GM12878 (cell line): ENCODE measurements around the gene ZNF18. TPM values are rescaled to one million over a fixed set of nuclear protein-coding genes. Genes with fewer than 3 reads are reported as not detected.

ENCODE experiments used
- BRCA1 ChIP-seq: IDR thresholded peaks from 2 replicates; pipeline ENCODE4 v1.6.1; 2011; ENCODE audit warnings: low read depth, low read length, improper control_type of control experiment
- CBX3 ChIP-seq: fragments of 200-600 bp; sonication (generic); IDR thresholded peaks from 2 replicates; pipeline ENCODE4 v1.6.1; 2016; ENCODE audit warnings: low read depth, borderline replicate concordance
- CBX5 ChIP-seq: sonication (generic); IDR thresholded peaks from 2 replicates; pipeline ENCODE4 v1.6.1; 2016; ENCODE audit warnings: low read depth, moderate library complexity, mild to moderate bottlenecking, inconsistent platforms
- CREB1 ChIP-seq: IDR thresholded peaks from 2 replicates; pipeline ENCODE4 v1.6.1; 2012; ENCODE audit warnings: low read depth, mild to moderate bottlenecking, inconsistent platforms
- E4F1 ChIP-seq: fragments of 450-650 bp; IDR thresholded peaks from 2 replicates; pipeline ENCODE4 v1.6.1; 2018; ENCODE audit warnings: borderline replicate concordance, mild to moderate bottlenecking; ENCODE audit not compliant: partially characterized antibody
- EP300 ChIP-seq, 2 experiments: fragments of 150-350 bp in 1 of 2; IDR thresholded peaks; 2 replicates each; pipeline ENCODE4 v1.6.1; 2011 to 2012; ENCODE audit warnings: low read depth in 2 of 2, low read length in 2 of 2, borderline replicate concordance in 1 of 2, improper control_type of control experiment in 1 of 2, inconsistent platforms in 1 of 2; ENCODE audit not compliant: control insufficient read depth in 1 of 2
- GABPA ChIP-seq: IDR thresholded peaks from 2 replicates; pipeline ENCODE4 v1.6.1; 2014; ENCODE audit warnings: antibody characterized with exemption, low read depth, mild to moderate bottlenecking, inconsistent platforms
- HDAC6 ChIP-seq: fragments of 200-600 bp; sonication (generic); IDR thresholded peaks from one replicate; pipeline ENCODE4 v1.8.0; 2017; ENCODE audit warnings: antibody characterized with exemption; ENCODE audit not compliant: unreplicated experiment
- KDM1A ChIP-seq: fragments of 200-600 bp; sonication (generic); IDR thresholded peaks from 2 replicates; pipeline ENCODE4 v1.6.1; 2016; ENCODE audit warnings: borderline replicate concordance
- LARP7 ChIP-seq: fragments of 450-650 bp; IDR thresholded peaks from 2 replicates; pipeline ENCODE4 v1.6.1; 2017; ENCODE audit warnings: mild to moderate bottlenecking
- NBN ChIP-seq: fragments of 450-650 bp; IDR thresholded peaks from 2 replicates; pipeline ENCODE4 v1.6.1; 2016
- NR2F1 ChIP-seq: fragments of 450-650 bp; conservative IDR thresholded peaks from 2 replicates; pipeline ENCODE4 v1.6.1; 2017; ENCODE audit warnings: mild to moderate bottlenecking
- POLR2A ChIP-seq: IDR thresholded peaks from 2 replicates; pipeline ENCODE4 v1.6.1; 2011; ENCODE audit warnings: low read depth, mild to moderate bottlenecking, low read length
- RB1 ChIP-seq: fragments of 450-650 bp; formaldehyde crosslinking; IDR thresholded peaks from 2 replicates; pipeline ENCODE4 v1.6.1; 2017; ENCODE audit warnings: mild to moderate bottlenecking, borderline replicate concordance
- RBBP5 ChIP-seq: fragments of 200-600 bp; sonication (generic); conservative IDR thresholded peaks from 2 replicates; pipeline ENCODE4 v1.6.1; 2016
- RCOR1 ChIP-seq: conservative IDR thresholded peaks from 2 replicates; pipeline ENCODE4 v1.6.1; 2012; ENCODE audit warnings: low read depth, low read length, improper control_type of control experiment
- RFX5 ChIP-seq: IDR thresholded peaks from 2 replicates; pipeline ENCODE4 v1.6.1; 2011; ENCODE audit warnings: low read depth, low read length, improper control_type of control experiment
- SMC3 ChIP-seq: IDR thresholded peaks from 2 replicates; pipeline ENCODE4 v1.6.1; 2011; ENCODE audit warnings: low read length, improper control_type of control experiment, borderline replicate concordance
- SREBF2 ChIP-seq: IDR thresholded peaks from 2 replicates; pipeline ENCODE4 v1.6.1; 2012; ENCODE audit warnings: mild to moderate bottlenecking, low read length
- STAT3 ChIP-seq: IDR thresholded peaks from 2 replicates; pipeline ENCODE4 v1.6.1; 2011; ENCODE audit warnings: low read depth, low read length, improper control_type of control experiment
- TBL1XR1 ChIP-seq: IDR thresholded peaks from 2 replicates; pipeline ENCODE4 v1.6.1; 2012; ENCODE audit warnings: low read depth, low read length, improper control_type of control experiment
- ZBED1 ChIP-seq: IDR thresholded peaks from 2 replicates; pipeline ENCODE4 v1.6.1; 2016; ENCODE audit warnings: borderline replicate concordance
- polyA plus RNA-seq, 11 experiments: library from polyadenylated mRNA; depleted of rRNA in 4 of 11; unstranded in 6 of 11; stranded (reverse) in 5 of 11; fragments of >200 nt; fragmentation: Nextera tagmentation in 4 of 11; fragmentation: Illumina TruSeq in 1 of 11; extraction: Ambion mirVana in 4 of 11; extraction: Trizol in 1 of 11; gene quantifications; 1 replicate in 1 of 11; 2 replicates in 10 of 11; pipeline versions ENCODE4 v1.2.1 to v1.2.3, GENCODE V29; 2011 to 2016; ENCODE audit warnings: inconsistent platforms in 2 of 11, missing spikeins in 2 of 11, low read depth in 1 of 11
- total RNA-seq, 4 experiments: library from RNA; depleted of rRNA in 3 of 4; stranded (reverse); fragments of >200 nt in 3 of 4; fragmentation: Illumina TruSeq in 1 of 4; extraction: Trizol in 1 of 4; gene quantifications; 2 replicates each; pipeline versions ENCODE4 v1.2.1 to v1.2.3, GENCODE V29; 2013 to 2021
- TF ChIP-seq, protein P1 (sequence below): fragments of 450-650 bp; IDR thresholded peaks from 2 replicates; pipeline ENCODE4 v1.6.1; 2018; ENCODE audit warnings: mild to moderate bottlenecking, low read depth, moderate library complexity; ENCODE audit not compliant: partially characterized antibody
- TF ChIP-seq, protein P2 (sequence below): fragments of 450-650 bp; formaldehyde crosslinking; IDR thresholded peaks from 2 replicates; pipeline ENCODE4 v1.5.0; 2022; ENCODE audit warnings: mild to moderate bottlenecking, missing genetic modification characterization

ZNF18 gene
- total and polyA plus RNA-seq, 10 of the 15 experiments (the other 5 are each of a cell fraction or from before 2014, with no cell fraction given) = 4.6 to 10.2 (median 9.1) TPM

- TF ChIP-seq, protein P1, sequence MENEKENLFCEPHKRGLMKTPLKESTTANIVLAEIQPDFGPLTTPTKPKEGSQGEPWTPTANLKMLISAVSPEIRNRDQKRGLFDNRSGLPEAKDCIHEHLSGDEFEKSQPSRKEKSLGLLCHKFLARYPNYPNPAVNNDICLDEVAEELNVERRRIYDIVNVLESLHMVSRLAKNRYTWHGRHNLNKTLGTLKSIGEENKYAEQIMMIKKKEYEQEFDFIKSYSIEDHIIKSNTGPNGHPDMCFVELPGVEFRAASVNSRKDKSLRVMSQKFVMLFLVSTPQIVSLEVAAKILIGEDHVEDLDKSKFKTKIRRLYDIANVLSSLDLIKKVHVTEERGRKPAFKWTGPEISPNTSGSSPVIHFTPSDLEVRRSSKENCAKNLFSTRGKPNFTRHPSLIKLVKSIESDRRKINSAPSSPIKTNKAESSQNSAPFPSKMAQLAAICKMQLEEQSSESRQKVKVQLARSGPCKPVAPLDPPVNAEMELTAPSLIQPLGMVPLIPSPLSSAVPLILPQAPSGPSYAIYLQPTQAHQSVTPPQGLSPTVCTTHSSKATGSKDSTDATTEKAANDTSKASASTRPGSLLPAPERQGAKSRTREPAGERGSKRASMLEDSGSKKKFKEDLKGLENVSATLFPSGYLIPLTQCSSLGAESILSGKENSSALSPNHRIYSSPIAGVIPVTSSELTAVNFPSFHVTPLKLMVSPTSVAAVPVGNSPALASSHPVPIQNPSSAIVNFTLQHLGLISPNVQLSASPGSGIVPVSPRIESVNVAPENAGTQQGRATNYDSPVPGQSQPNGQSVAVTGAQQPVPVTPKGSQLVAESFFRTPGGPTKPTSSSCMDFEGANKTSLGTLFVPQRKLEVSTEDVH = no peak
- TF ChIP-seq STAT3 = no peak
- TF ChIP-seq E4F1 = no peak
- TF ChIP-seq TBL1XR1 = no peak
- peak; percentile 71; the same call in 1 of the 2 replicates for TF ChIP-seq NBN
- peak; percentile 66; the same call in 1 of the 2 replicates for TF ChIP-seq LARP7
- peak; percentile 92 for TF ChIP-seq NR2F1
- TF ChIP-seq GABPA = peak; percentile 49; the same call in 1 of the 2 replicates
- TF ChIP-seq CBX3 = no peak
- TF ChIP-seq SMC3 = no peak
- peak; percentile 79; the same call in 1 of the 2 replicates for TF ChIP-seq RB1
- no peak for TF ChIP-seq BRCA1
- no peak for TF ChIP-seq RCOR1
- TF ChIP-seq KDM1A = no peak
- peak; percentile 96 for TF ChIP-seq POLR2A
- TF ChIP-seq RFX5 = no peak
- no peak for TF ChIP-seq SREBF2
- TF ChIP-seq, protein P2, sequence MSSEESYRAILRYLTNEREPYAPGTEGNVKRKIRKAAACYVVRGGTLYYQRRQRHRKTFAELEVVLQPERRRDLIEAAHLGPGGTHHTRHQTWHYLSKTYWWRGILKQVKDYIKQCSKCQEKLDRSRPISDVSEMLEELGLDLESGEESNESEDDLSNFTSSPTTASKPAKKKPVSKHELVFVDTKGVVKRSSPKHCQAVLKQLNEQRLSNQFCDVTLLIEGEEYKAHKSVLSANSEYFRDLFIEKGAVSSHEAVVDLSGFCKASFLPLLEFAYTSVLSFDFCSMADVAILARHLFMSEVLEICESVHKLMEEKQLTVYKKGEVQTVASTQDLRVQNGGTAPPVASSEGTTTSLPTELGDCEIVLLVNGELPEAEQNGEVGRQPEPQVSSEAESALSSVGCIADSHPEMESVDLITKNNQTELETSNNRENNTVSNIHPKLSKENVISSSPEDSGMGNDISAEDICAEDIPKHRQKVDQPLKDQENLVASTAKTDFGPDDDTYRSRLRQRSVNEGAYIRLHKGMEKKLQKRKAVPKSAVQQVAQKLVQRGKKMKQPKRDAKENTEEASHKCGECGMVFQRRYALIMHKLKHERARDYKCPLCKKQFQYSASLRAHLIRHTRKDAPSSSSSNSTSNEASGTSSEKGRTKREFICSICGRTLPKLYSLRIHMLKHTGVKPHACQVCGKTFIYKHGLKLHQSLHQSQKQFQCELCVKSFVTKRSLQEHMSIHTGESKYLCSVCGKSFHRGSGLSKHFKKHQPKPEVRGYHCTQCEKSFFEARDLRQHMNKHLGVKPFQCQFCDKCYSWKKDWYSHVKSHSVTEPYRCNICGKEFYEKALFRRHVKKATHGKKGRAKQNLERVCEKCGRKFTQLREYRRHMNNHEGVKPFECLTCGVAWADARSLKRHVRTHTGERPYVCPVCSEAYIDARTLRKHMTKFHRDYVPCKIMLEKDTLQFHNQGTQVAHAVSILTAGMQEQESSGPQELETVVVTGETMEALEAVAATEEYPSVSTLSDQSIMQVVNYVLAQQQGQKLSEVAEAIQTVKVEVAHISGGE (CRISPR knock-in tag) = no peak
- no peak for TF ChIP-seq HDAC6
- TF ChIP-seq ZBED1 = peak; percentile 34; the same call in 1 of the 2 replicates
- TF ChIP-seq CREB1 = peak; percentile 69; the same call in 1 of the 2 replicates
- no peak for TF ChIP-seq CBX5
- TF ChIP-seq RBBP5 = no peak
- no peak for TF ChIP-seq EP300 (IDR thresholded peaks at IDR 0.05; ENCODE audit: borderline replicate concordance in 1 of 2, control insufficient read depth in 1 of 2, low read depth in 2 of 2, low read length in 2 of 2)
Measured at GRCh38 chr17:11997147-11997971, at the start of gene ZNF18 (continued).
